LNCaP clone FGC (cell line): ENCODE measurements around the gene TAS2R41.

Source experiments
- DNase-seq: peaks from one replicate; pipeline ENCODE4 v3.0.0-alpha.2; 2011; ENCODE audit warnings: low read depth
- H3K4me3 ChIP-seq: 2 replicates; pipeline ENCODE4 v1.5.1; 2011; ENCODE audit warnings: mild to moderate bottlenecking, low read depth, low read length, control low read depth
- CTCF ChIP-seq: IDR thresholded peaks from 2 replicates; pipeline ENCODE4 v1.5.1; 2012; ENCODE audit warnings: mild to moderate bottlenecking; ENCODE audit not compliant: control insufficient read depth, insufficient read depth; ENCODE audit errors: extremely low read depth

Gene TAS2R41

DNA sequence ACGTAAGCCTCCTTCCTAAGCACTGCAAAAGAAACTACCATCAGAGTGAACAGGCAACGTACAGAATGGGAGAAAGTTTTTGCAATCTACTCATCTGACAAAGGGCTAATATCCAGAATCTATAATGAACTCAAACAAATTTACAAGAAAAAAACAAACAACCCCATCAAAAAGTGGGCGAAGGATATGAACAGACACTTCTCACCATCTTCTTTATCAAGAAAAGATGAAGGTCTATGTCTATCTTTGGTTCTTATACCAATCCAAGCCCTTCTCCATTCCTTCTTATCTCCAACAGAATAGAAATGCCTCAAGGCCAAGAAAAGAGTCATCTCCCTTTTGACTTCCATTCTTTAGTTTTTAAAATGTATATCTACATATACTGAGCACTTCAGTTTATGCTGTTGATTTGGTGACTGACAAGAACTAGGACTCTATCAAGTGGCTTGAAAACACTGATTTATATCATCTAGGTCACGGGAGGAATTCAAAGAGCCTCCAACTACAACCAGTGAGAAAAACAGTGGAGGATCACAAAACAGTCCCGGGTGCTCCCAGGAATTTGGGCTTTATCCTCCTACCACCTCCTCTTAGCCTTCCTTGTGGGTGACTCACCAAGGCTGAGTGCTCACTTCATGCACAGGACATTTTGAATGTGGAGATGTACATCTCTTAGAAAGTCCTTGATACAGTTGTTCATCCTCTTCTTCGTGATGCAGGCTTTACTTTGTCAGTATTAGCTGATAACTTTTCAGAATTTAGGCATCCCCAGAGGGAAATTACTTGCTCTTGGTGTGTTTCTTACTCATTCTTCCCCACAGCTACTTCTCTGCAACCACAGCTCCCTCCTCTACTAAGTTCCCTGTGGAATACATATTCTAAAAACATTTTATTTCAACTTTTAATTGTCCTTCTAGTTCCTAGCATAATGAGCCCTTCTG, 15.4 kb downstream of the TAS2R41 start:
- no peak for DNase-seq
- no peak overlapping the region for H3K4me3 ChIP-seq
- no peak for TF ChIP-seq CTCF

DNA sequence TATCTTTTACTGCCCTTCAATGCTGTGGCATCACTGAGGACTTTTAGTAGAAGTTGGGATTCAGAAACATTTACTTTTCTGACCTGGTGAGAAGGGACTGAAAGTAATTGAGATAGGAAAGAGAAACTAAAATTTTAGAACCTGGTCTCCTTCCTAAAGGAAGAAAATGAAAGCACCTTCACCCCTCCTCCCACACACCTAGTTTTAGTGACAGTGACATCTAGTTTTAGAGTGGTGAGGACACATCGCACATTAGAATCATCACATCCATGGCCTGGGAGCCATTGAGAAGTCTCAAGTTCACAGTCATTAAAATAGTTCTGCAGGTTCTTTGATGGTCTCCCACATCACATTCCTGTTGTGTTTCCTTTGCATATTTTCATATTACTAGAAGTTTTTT, 16.1 kb downstream of the TAS2R41 start:
- H3K4me3 ChIP-seq = no peak overlapping the region
- TF ChIP-seq CTCF = no peak
- no peak for DNase-seq

DNA sequence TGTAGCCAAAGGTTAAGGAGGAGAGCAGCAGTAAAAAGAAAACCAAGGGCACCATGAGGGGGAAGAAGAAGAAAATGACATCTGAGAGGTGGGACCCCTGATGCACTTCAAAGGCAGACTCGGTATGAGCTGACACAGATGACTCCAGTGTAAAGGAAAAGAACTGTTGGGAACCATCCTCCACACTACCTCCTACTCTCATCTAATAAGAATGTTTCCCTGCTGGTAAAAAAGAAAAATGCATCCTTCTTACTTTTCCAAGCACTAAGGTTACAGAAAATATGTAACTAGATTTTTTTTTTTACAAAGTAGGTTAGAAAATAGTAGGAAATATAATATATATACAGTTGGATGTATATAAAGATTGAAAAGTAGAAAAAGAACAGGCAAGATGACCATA, 16.9 kb downstream of the TAS2R41 start:
- H3K4me3 ChIP-seq = no peak overlapping the region
- no peak for DNase-seq
- no peak for TF ChIP-seq CTCF

- TF ChIP-seq CTCF = no peak
Observed at GRCh38 chr7:143495851-143496250, 18.2 kb downstream of the TAS2R41 start.

DNA sequence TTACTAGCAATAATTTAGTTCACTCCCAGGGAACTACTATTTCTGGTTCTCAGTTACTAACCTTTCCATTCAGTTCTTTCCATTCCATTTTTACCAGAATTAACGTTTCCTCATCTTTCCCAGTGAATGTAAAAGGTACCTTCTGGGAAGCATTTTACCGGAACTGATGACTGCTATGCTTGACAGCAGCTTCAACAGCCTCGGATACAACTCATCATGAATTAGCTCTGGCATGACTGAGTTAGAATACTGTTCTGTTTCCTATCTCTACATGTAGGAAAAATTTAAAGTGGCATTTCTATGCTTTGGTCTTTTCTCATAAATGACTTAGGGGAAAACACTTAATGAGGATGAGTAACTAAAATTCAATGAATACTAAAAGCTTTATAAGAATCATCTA, 18.6 kb downstream of the TAS2R41 start:
- no peak for TF ChIP-seq CTCF
- no peak overlapping the region for H3K4me3 ChIP-seq
- no peak for DNase-seq

More at GRCh38 chr7:143495851-143496250, 18.2 kb downstream of the TAS2R41 start:
- no peak for DNase-seq
- H3K4me3 ChIP-seq = no peak overlapping the region

DNA sequence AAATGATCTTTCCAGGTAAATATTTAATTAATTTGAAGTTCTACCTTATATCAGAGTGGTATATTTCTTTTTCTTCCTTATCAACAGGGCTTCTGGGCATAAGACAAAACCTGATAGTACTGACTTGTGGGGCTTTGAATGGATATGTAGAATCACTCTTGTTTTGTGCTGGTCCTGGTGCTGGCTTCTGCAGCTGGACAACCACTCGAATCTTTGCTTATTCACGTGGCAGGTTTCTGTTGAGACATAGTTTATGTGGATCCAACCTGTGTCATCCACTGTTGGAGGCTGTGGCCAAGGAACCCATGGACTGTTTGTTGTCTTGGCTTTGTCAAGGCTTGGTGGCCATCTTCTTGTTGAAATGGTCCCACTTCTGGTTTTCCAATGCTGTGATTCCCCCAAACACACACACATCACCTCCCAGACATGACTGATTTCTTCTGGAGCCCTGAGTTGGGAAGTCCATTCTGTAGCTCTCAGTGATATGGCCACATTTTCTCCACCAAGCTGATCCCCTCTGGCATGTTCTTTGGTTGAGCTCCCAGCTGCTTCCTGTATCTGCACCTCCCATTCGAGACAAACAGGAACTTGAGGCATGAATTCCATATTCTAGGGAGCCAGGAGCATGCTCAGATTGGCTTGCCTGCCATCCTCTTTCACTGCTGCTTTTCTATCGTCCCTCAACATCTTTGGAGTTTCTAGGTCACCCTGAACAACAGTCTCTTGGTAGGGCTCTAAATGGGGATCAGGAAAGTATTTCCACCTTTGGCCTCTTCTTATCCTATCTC, 19.5 kb downstream of the TAS2R41 start:
- no peak for DNase-seq
- TF ChIP-seq CTCF = no peak

GRCh38 chr7:143499246-143499645, 21.6 kb downstream of the TAS2R41 start:
- H3K4me3 ChIP-seq = no peak overlapping the region
- DNase-seq = no peak
- no peak for TF ChIP-seq CTCF

More for the DNA sequence above, 19.5 kb downstream of the TAS2R41 start:
- no peak overlapping the region for H3K4me3 ChIP-seq
